RWPE2 (cell line): ENCODE results near the gene BHLHE41.

Experiments
- ATAC-seq: fragments of 200-7000 bp; cut with Tn5 transposase; 3 replicates; pipeline ENCODE4 v1.9.1; 2021; ENCODE audit warnings: low read depth
- DNase-seq: peaks from one replicate; pipeline ENCODE4 v3.0.0-alpha.2; 2020; ENCODE audit warnings: low spot score
- H3K27ac ChIP-seq: fragments of 450-650 bp; 2 replicates; pipeline ENCODE4 v1.5.1; 2017; ENCODE audit warnings: mild to moderate bottlenecking; ENCODE audit not compliant: poor library complexity, severe bottlenecking
- H3K27me3 ChIP-seq: fragments of 250-450 bp; sonication (Bioruptor Pico); 2 replicates; pipeline ENCODE4 v1.5.1; 2021; ENCODE audit warnings: mild to moderate bottlenecking, moderate library complexity; ENCODE audit not compliant: insufficient read depth, poor library complexity, severe bottlenecking
- H3K36me3 ChIP-seq: fragments of 250-450 bp; sonication (Bioruptor Pico); 2 replicates; pipeline ENCODE4 v1.5.1; 2020; ENCODE audit warnings: low read depth, mild to moderate bottlenecking, moderate library complexity
- H3K4me1 ChIP-seq: fragments of 250-450 bp; sonication (Bioruptor Pico); 2 replicates; pipeline ENCODE4 v1.5.1; 2021; ENCODE audit warnings: mild to moderate bottlenecking, moderate library complexity; ENCODE audit not compliant: insufficient read depth, poor library complexity, severe bottlenecking
- H3K4me3 ChIP-seq: fragments of 250-450 bp; sonication (Bioruptor Pico); 2 replicates; pipeline ENCODE4 v1.5.1; 2021; ENCODE audit warnings: mild to moderate bottlenecking, moderate library complexity; ENCODE audit not compliant: severe bottlenecking
- H3K9me3 ChIP-seq: fragments of 250-450 bp; sonication (Bioruptor Pico); 2 replicates; pipeline ENCODE4 v1.5.1; 2021; ENCODE audit warnings: mild to moderate bottlenecking, moderate library complexity; ENCODE audit not compliant: severe bottlenecking
- CTCF ChIP-seq: fragments of 450-650 bp; IDR thresholded peaks from one replicate; pipeline ENCODE4 v1.5.1; 2017; ENCODE audit warnings: mild to moderate bottlenecking, moderate library complexity; ENCODE audit not compliant: poor library complexity, severe bottlenecking

BHLHE41 gene

DNA sequence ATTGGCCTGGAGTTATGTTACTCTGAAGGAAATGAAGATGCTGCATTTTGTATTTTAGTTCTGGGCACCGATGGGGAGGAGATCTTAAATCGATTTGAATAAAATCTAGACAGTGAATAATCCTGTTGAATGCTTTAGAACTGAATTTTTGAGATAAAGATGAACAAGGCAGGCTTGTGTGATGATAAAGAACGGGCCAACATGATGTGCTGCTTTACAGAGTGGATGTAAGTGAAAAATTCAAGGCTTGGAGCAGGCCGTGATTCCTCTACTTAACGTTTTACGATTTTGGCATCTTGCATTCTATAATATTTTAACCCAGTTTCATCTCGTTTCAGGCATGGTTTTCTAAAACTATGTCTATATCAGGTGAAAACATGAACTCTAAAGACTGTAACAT is 23.5 kb upstream of the BHLHE41 start:
- Histone ChIP-seq H3K9me3 (no peaks in the 10 kb centered on the region), H3K27me3 (no peaks in the 10 kb centered on the region), H3K36me3 (no peaks in the 10 kb centered on the region), H3K4me1 (peaks cover 8% of the 10 kb centered on the region), H3K4me3 (no peak overlapping the region), H3K27ac (no peak overlapping the region)
- DNase-seq: no peak
- no peak for TF ChIP-seq CTCF
- no peak for ATAC-seq

GRCh38 chr12:26143291-26143690 is 18.5 kb upstream of the BHLHE41 start:
- no peak overlapping the region for H3K27ac ChIP-seq
- no peak overlapping the region for H3K4me3 ChIP-seq
- H3K36me3 ChIP-seq: no peaks in the 10 kb centered on the region
- no peaks in the 10 kb centered on the region for H3K9me3 ChIP-seq
- no peaks in the 10 kb centered on the region for H3K27me3 ChIP-seq
- H3K4me1 ChIP-seq: no peaks in the 10 kb centered on the region
- TF ChIP-seq CTCF: no peak
- no peak for DNase-seq
- no peak for ATAC-seq

DNA sequence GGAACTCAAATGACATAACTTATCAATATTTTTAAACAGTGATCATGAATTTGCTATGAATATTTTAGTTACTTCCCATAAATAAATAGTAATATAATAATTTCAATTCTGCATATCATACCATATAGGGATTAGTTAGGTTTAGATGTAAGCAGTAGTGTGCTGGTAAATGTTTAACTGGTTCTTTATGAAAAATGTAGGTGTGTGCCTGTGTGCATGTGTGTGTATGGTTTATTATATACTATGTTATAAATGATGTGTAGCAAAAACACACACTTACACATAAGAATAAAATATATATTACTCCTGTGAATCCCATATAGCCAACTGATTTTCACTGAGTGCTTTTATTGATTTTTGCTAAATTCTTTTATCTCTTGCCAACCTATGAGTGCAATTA is 14.0 kb upstream of the BHLHE41 start:
- no peak for DNase-seq
- Histone ChIP-seq H3K9me3 (no peaks in the 10 kb centered on the region), H3K4me3 (no peak overlapping the region), H3K4me1 (no peaks in the 10 kb centered on the region), H3K27me3 (no peaks in the 10 kb centered on the region), H3K27ac (no peak overlapping the region), H3K36me3 (no peaks in the 10 kb centered on the region)
- TF ChIP-seq CTCF: no peak
- no peak for ATAC-seq

GRCh38 chr12:26136688-26137087 is 11.9 kb upstream of the BHLHE41 start:
- Histone ChIP-seq H3K4me3 (no peak overlapping the region), H3K27ac (no peak overlapping the region), H3K9me3 (no peaks in the 10 kb centered on the region), H3K27me3 (no peaks in the 10 kb centered on the region), H3K4me1 (no peaks in the 10 kb centered on the region), H3K36me3 (no peaks in the 10 kb centered on the region)
- DNase-seq: no peak
- TF ChIP-seq CTCF: no peak
- ATAC-seq: no peak

DNA sequence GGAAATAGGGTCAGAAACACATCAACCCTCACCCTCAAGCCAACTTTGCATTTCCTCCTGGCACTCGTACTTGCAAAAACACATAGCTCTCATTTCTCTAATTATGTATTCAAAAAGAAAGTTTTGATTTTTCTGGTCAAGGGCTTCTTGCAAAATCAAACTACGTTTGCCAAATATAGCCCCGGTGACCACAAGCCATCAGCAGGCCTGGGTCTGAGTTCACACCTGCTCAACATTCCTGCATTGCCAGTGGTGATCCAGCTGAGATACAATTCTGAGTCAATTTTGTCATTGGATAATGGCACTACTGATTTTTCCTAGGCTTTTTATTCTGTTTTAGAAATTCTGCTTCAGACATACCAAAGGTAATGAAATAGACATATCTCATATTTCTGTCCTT is 10.7 kb upstream of the BHLHE41 start:
- ATAC-seq: no peak
- TF ChIP-seq CTCF: no peak

More for the DNA sequence above, 10.7 kb upstream of the BHLHE41 start:
- Histone ChIP-seq H3K9me3 (no peaks in the 10 kb centered on the region), H3K27ac (no peak overlapping the region), H3K4me3 (no peak overlapping the region), H3K4me1 (no peaks in the 10 kb centered on the region), H3K27me3 (no peaks in the 10 kb centered on the region), H3K36me3 (no peaks in the 10 kb centered on the region)
- DNase-seq: no peak
